GM23248 (cell line): Measurements from ENCODE around the gene ACKR3. TPM values are rescaled to one million over a fixed set of nuclear protein-coding genes. Genes with fewer than 3 reads are reported as not detected.

Experiments
- DNase-seq: peaks from one replicate; pipeline ENCODE4 v3.0.0-alpha.2; 2015
- H2AFZ ChIP-seq: fragments of 200-600 bp; sonication (generic); 2 replicates; pipeline ENCODE4 v1.6.1; 2016; ENCODE audit warnings: antibody characterized with exemption
- H3F3A ChIP-seq: fragments of 200-600 bp; sonication (generic); 2 replicates; pipeline ENCODE4 v1.6.1; 2016; ENCODE audit warnings: mild to moderate bottlenecking, antibody characterized with exemption, mixed run types; ENCODE audit not compliant: insufficient read depth
- H3K27ac ChIP-seq: fragments of 200-600 bp; sonication (generic); 2 replicates; pipeline ENCODE4 v1.5.1; 2016; ENCODE audit warnings: mild to moderate bottlenecking
- H3K27me3 ChIP-seq: fragments of 200-600 bp; sonication (generic); replicated peaks from 2 replicates; pipeline ENCODE4 v1.6.1; 2016; ENCODE audit warnings: mild to moderate bottlenecking; ENCODE audit not compliant: insufficient read depth
- H3K36me3 ChIP-seq: fragments of 200-600 bp; sonication (generic); 2 replicates; pipeline ENCODE4 v1.6.1; 2016; ENCODE audit warnings: low read depth, mild to moderate bottlenecking
- H3K4me1 ChIP-seq: fragments of 200-600 bp; sonication (generic); 2 replicates; pipeline ENCODE4 v1.6.1; 2016; ENCODE audit warnings: mild to moderate bottlenecking; ENCODE audit not compliant: insufficient read depth
- H3K4me2 ChIP-seq: fragments of 200-600 bp; sonication (generic); one replicate; pipeline ENCODE4 v1.6.1; 2016; ENCODE audit warnings: mild to moderate bottlenecking; ENCODE audit not compliant: unreplicated experiment
- H3K4me3 ChIP-seq: fragments of 200-600 bp; sonication (generic); 2 replicates; pipeline ENCODE4 v1.5.1; 2016; ENCODE audit warnings: mild to moderate bottlenecking
- H3K79me2 ChIP-seq: fragments of 200-600 bp; sonication (generic); 2 replicates; pipeline ENCODE4 v1.6.1; 2016; ENCODE audit warnings: mild to moderate bottlenecking; ENCODE audit not compliant: insufficient read depth
- H3K9ac ChIP-seq: fragments of 200-600 bp; sonication (generic); 2 replicates; pipeline ENCODE4 v1.6.1; 2016; ENCODE audit warnings: mild to moderate bottlenecking
- H3K9me2 ChIP-seq: fragments of 200-600 bp; sonication (generic); 2 replicates; pipeline ENCODE4 v1.6.1; 2016; ENCODE audit warnings: mixed run types, mild to moderate bottlenecking, moderate library complexity; ENCODE audit not compliant: insufficient read depth
- H3K9me3 ChIP-seq: fragments of 200-600 bp; sonication (generic); one replicate; pipeline ENCODE4 v1.6.1; 2017; ENCODE audit warnings: low read depth
- H4K20me1 ChIP-seq: fragments of 200-600 bp; sonication (generic); 2 replicates; pipeline ENCODE4 v1.6.0; 2016; ENCODE audit not compliant: insufficient read depth
- EZH2 ChIP-seq: fragments of 200-600 bp; sonication (generic); IDR thresholded peaks from 2 replicates; pipeline ENCODE4 v1.6.1; 2018; ENCODE audit warnings: antibody characterized with exemption, mild to moderate bottlenecking; ENCODE audit not compliant: insufficient read depth, poor library complexity, severe bottlenecking
- EZH2phosphoT487 ChIP-seq: fragments of 200-600 bp; sonication (generic); IDR thresholded peaks from 2 replicates; pipeline ENCODE4 v1.6.1; 2018; ENCODE audit warnings: antibody characterized with exemption, moderate library complexity, mild to moderate bottlenecking, low read depth; ENCODE audit not compliant: insufficient read depth
- WGBS, 2 experiments: methylation state at CpG; one replicate each; pipeline ENCODE4 v1.1.6; 2015 to 2017; ENCODE audit warnings: low lambda C conversion rate in 2 of 2, low coverage in 1 of 2; ENCODE audit errors: missing lambda C conversion rate in 2 of 2; 5-methylcytosine and 5-hydroxymethylcytosine counted together
- in situ Hi-C: fragments of 300-500 bp; cut with MboI; formaldehyde crosslinking; loops from 2 replicates; pipeline ENCODE4 v1.15.0; 2020
- polyA plus RNA-seq: library from polyadenylated mRNA; unstranded; fragments of >200 nt; fragmentation: Nextera tagmentation; extraction: Ambion mirVana; gene quantifications from 2 replicates; pipeline ENCODE4 v1.2.1, GENCODE V29; 2016
- total RNA-seq: library from RNA; depleted of rRNA; stranded (reverse); fragments of >200 nt; shearing (Covaris generic); gene quantifications from 2 replicates; pipeline ENCODE4 v1.2.3, GENCODE V29; 2014

ACKR3 gene
- total and polyA plus RNA-seq, 2 experiments from 2014 or later, result 6.1 to 8.5 TPM

- no peak overlapping the region for H2AFZ ChIP-seq
- H3K4me2 ChIP-seq, result no peak overlapping the region
- in situ Hi-C loops, result no loop called here
- peaks cover 28% of the 10 kb centered on the region for H3K27me3 ChIP-seq
- DNase-seq, result no peak
- TF ChIP-seq EZH2 (no peak), EZH2phosphoT487 (no peak)
- WGBS, 2 experiments, result 75 to 78% methylated on average over 5 of the region's 5 CpGs
- no peak overlapping the region for H3K27ac ChIP-seq
- H3K4me1 ChIP-seq, result no peaks in the 10 kb centered on the region
- H3K4me3 ChIP-seq, result no peak overlapping the region
- H3K9me2 ChIP-seq, result no peaks in the 10 kb centered on the region
- no peaks in the 10 kb centered on the region for H4K20me1 ChIP-seq
- no peaks in the 10 kb centered on the region for H3K9me3 ChIP-seq
- H3K79me2 ChIP-seq, result no peaks in the 10 kb centered on the region
- no peak overlapping the region for H3K9ac ChIP-seq
- no peaks in the 10 kb centered on the region for H3F3A ChIP-seq
- no peaks in the 10 kb centered on the region for H3K36me3 ChIP-seq
These were observed 29.4 kb downstream of the ACKR3 start for GRCh38 chr2:236599059-236599458.

GRCh38 chr2:236600158-236600557 lies 30.5 kb downstream of the ACKR3 start:
- Histone ChIP-seq H3K36me3 (no peaks in the 10 kb centered on the region), H3K4me3 (no peak overlapping the region), H3K27ac (no peak overlapping the region), H4K20me1 (no peaks in the 10 kb centered on the region), H3K9me2 (no peaks in the 10 kb centered on the region), H3K4me1 (no peaks in the 10 kb centered on the region), H3F3A (no peaks in the 10 kb centered on the region), H3K4me2 (no peak overlapping the region), H2AFZ (no peak overlapping the region), H3K79me2 (no peaks in the 10 kb centered on the region), H3K9ac (no peak overlapping the region), H3K9me3 (no peaks in the 10 kb centered on the region), H3K27me3 (peaks cover 28% of the 10 kb centered on the region)
- in situ Hi-C loops, result no loop called here
- TF ChIP-seq EZH2 (no peak), EZH2phosphoT487 (no peak)
- 77 to 87% methylated on average over 7 of the region's 7 CpGs for WGBS, 2 experiments
- no peak for DNase-seq

DNA sequence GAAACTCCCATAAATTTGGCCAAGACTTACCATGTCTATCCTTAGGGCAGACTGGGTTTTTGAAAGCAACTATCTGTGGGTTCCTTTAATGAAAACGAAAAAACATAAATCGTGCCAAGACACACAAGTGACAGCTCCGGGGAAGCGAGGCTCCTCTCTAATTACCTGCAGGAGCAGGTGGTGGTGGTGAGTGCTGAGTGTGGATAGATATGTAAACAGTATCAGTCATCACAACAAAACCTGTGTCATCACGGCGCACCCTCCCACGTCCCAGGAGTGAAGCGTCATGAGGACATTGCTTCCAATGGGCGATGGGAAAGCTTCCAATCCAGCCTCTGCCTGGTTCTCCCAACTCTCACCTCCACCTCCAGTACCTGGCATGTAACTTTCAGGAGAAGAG lies 31.3 kb downstream of the ACKR3 start:
- Histone ChIP-seq H3K4me1 (no peaks in the 10 kb centered on the region), H2AFZ (no peak overlapping the region), H3K79me2 (no peaks in the 10 kb centered on the region), H3K4me2 (no peak overlapping the region), H3K36me3 (no peaks in the 10 kb centered on the region), H3K9me3 (no peaks in the 10 kb centered on the region), H3F3A (no peaks in the 10 kb centered on the region), H3K27me3 (peaks cover 28% of the 10 kb centered on the region), H3K4me3 (no peak overlapping the region), H3K9me2 (no peaks in the 10 kb centered on the region), H3K9ac (no peak overlapping the region), H3K27ac (no peak overlapping the region), H4K20me1 (no peaks in the 10 kb centered on the region)
- WGBS, 2 experiments, result 91 to 92% methylated on average over 9 of the region's 9 CpGs
- TF ChIP-seq EZH2 (no peak), EZH2phosphoT487 (no peak)
- DNase-seq, result no peak
- in situ Hi-C loops, result no loop called here

DNA sequence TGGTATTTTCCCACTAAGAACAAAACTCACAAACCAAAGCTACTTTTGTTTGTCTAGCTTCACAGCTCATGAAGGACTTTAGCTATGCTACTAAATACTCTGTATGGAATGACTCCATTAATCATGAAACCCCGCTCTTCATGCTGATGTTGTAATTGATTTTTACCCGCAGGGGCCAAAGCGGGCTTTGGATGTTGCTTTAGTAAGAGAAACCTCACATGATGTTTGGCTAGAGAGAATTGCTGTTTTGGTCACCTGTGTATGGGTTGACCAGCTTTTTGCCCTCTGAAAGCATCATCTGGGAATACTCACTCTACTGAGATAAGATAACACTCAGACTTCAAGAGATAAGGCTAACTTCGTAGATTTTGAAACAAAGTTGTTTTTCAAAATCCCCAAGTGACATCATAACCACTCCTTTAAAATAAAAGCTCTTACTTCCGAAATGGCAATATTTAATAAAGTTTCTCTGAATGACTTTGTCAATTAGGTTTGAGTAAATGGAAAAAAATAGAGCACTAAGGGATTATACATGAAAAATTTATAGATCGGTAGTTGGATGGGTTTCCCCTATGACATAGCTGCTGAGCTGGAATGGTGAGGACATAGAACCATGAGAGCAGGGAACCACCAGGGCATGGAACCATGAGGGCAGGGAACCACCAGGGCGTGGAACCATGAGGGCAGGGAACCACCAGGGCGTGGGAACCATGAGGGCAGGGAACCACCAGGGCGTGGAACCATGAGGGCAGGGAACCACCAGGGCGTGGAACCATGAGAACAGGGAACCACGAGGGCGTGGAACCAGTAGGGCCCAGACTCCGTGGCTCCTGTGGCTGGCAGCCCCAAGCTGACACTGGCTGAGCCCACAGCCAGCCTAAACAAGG lies 31.9 kb downstream of the ACKR3 start:
- H3K79me2 ChIP-seq, result no peaks in the 10 kb centered on the region
- no peak overlapping the region for H3K4me2 ChIP-seq
- H3F3A ChIP-seq, result no peaks in the 10 kb centered on the region
- no peaks in the 10 kb centered on the region for H3K9me2 ChIP-seq
- in situ Hi-C loops, result no loop called here
- H2AFZ ChIP-seq, result no peak overlapping the region
- no peak overlapping the region for H3K9ac ChIP-seq
- no peaks in the 10 kb centered on the region for H3K4me1 ChIP-seq
- no peaks in the 10 kb centered on the region for H4K20me1 ChIP-seq
- H3K27ac ChIP-seq, result no peak overlapping the region
- no peaks in the 10 kb centered on the region for H3K9me3 ChIP-seq
- no peak overlapping the region for H3K4me3 ChIP-seq
- no peak for TF ChIP-seq EZH2phosphoT487
- no peak for TF ChIP-seq EZH2
- DNase-seq, result no peak
- 74 to 75% methylated on average over 8 to 13 of the region's 13 CpGs for WGBS, 2 experiments
- peaks cover 32% of the 10 kb centered on the region for H3K27me3 ChIP-seq
- H3K36me3 ChIP-seq, result no peaks in the 10 kb centered on the region
